NCI-H2196 (cell line): ENCODE data around the gene GPC2.

ENCODE experiments used
- DNase-seq: peaks from one replicate; lab custom pipeline; 2025; ENCODE audit not compliant: unreplicated experiment; lab: John Stamatoyannopoulos, UW

Gene GPC2

DNA sequence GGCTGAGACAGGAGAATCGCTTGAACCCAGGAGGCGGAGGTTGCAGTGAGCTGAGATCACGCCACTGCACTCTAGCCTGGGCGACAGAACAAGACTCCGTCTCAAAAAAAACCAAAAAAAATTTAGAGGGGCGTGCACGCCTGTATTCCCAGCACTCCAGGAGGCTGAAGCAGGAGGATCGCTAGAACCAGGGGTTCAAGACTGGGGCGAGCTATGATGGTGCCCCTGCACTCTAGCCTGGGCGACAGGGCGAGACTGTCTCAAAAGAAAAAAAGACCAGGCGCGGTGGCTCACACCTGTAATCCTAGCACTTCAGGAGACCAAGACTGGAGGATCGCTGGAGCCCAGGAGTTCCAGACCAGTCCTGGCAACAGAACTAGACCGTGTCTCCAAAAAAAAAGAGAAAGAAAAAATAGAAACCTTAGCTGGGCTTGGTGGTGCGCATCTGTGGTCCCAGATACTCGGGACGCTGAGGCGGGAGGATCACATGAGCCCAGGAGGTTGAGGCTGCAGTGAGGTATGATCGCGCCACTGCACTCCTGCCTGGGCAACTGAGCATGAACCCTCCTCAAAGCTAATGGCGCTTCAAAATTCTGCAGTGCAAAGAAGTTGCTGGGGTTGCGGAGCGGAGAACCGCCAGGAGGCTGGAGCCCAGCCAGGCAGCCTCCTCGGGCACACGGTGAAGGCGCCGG, 50.8 kb downstream of the GPC2 start:
- peak; percentile 37 for DNase-seq

DNA sequence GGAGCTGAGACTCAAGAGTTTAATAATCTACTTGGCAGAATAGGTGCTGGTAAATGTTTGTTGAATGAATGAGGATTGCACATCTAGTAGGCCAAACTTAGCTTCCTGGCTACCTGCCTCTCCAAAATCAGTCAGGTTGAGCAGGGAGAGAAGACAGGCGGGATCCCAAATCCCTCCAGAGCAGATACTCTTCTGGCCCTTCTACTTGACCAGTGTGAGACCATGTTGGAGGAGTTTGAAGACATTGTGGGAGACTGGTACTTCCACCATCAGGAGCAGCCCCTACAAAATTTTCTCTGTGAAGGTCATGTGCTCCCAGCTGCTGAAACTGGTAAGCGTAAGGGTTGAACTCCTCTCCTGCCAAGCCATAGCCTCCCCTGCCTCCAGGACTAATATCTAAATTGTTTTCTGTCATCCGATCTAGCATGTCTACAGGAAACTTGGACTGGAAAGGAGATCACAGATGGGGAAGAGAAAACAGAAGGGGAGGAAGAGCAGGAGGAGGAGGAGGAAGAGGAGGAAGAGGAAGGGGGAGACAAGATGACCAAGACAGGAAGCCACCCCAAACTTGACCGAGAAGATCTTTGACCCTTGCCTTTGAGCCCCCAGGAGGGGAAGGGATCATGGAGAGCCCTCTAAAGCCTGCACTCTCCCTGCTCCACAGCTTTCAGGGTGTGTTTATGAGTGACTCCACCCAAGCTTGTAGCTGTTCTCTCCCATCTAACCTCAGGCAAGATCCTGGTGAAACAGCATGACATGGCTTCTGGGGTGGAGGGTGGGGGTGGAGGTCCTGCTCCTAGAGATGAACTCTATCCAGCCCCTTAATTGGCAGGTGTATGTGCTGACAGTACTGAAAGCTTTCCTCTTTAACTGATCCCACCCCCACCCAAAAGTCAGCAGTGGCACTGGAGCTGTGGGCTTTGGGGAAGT, 52.6 kb downstream of the GPC2 start:
- DNase-seq = no peak

DNA sequence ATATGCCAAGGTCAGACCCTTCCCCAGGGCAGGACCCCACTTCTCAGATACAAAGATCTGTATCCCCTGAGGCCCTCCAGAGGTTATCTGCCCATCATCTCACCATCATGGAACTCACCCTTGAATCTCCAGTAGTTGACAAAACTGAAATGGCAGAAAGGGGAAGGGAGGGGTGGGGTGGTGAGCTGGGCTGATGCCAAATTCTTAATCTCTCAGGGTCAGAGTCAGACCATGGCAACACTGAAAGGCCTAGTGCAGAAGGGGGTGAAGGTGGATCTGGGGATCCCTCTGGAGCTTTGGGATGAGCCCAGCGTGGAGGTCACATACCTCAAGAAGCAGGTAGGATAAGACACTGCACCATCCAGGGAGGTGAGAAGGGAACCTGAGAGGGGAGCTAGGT, 54.6 kb downstream of the GPC2 start:
- DNase-seq = peak; percentile 50

GRCh38 chr7:100122067-100122466, 55.1 kb downstream of the GPC2 start:
- peak; percentile 97 for DNase-seq

DNA sequence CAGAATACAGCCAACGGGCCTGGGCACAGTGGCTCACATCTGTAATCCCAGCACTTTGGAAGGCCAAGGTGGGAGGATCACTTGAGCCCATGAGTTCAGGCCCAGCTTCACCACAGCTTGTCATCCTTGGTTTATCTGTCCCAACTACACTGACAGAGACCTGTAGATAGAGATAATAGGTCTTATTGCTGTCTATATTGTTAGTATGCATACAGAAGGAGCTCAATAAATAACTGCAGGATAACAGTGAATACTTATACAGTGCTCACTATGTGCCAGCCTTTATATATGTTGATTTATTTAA, 56.5 kb downstream of the GPC2 start:
- no peak for DNase-seq

DNA sequence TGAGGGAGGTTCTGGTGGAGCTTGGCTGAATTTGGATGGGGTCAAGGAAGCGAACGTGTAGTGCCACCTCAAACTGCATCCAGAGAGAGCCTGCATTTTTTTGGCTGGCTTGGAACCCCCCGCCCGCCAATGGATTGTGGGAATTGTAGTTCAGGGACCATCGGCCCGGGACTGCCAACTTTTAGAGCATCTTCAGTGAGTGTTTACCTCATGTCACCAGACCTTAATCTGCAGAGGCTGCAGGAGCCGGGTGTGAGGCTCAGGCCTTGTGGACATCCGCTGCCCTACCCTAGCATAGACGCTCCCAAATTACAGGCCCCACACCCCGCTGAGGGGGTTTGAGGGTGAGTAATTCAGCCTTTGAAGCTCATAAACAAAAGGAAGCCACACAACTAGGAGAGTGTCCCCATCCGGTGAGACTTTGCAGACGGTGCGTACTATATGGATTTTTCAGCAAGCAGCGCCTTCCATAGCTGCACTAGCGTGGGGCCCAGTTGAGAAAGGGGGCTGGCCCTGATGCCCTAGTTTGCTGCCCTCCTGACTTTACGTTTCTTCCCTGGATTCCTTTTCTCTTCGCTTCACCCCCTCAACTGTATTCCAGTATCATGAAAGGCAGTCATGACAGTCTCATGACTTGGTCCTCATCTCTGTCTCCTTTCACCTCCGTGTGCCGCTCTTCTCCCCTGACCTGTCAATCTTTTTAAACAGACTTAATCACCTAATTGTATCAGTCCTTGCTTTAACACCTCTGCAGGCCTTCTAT, 57.0 kb downstream of the GPC2 start:
- DNase-seq = peak; percentile 50
